Kidney epithelial cell (primary cell): ENCODE data around the gene TRIO. TPM values are rescaled to one million over a fixed set of nuclear protein-coding genes. Genes with fewer than 3 reads are reported as not detected.

Source experiments
- DNase-seq: peaks from one replicate; pipeline ENCODE4 v3.0.0-alpha.2; 2010; ENCODE audit warnings: low read depth
- H3K27me3 ChIP-seq: 2 replicates; pipeline ENCODE4 v1.6.0; 2011; ENCODE audit warnings: low read length; ENCODE audit not compliant: control insufficient read depth, insufficient read depth
- H3K36me3 ChIP-seq: 2 replicates; pipeline ENCODE4 v1.5.1; 2011; ENCODE audit warnings: low read length; ENCODE audit not compliant: control insufficient read depth, insufficient read depth
- H3K4me3 ChIP-seq: 2 replicates; pipeline ENCODE4 v1.5.1; 2011; ENCODE audit warnings: low read depth, mild to moderate bottlenecking, control low read depth, low read length
- CTCF ChIP-seq: IDR thresholded peaks from 2 replicates; pipeline ENCODE4 v1.5.1; 2011; ENCODE audit warnings: mild to moderate bottlenecking, moderate library complexity, low read length, control low read depth, inconsistent platforms; ENCODE audit not compliant: insufficient read depth, poor library complexity, severe bottlenecking
- total RNA-seq: library from RNA; depleted of rRNA; stranded (reverse); fragments of >200 nt; gene quantifications from 2 replicates; pipeline ENCODE4 v1.2.3, GENCODE V29; 2015

TRIO gene
- total RNA-seq, 1 donor from 2014 or later: 174 TPM

GRCh38 chr5:14503681-14504331 is 360.7 kb downstream of the TRIO start:
- Histone ChIP-seq H3K4me3 (no peak overlapping the region), H3K36me3 (peaks cover 6% of the 10 kb centered on the region), H3K27me3 (no peaks in the 10 kb centered on the region)
- DNase-seq: no peak
- TF ChIP-seq CTCF: no peak

- TF ChIP-seq CTCF: no peak
- no peaks in the 10 kb centered on the region for H3K27me3 ChIP-seq
- H3K4me3 ChIP-seq: no peak overlapping the region
- DNase-seq: no peak
- peaks cover 6% of the 10 kb centered on the region for H3K36me3 ChIP-seq
Measured at GRCh38 chr5:14504332-14504727, 361.2 kb downstream of the TRIO start.

GRCh38 chr5:14504816-14505215 is 361.7 kb downstream of the TRIO start:
- no peak for DNase-seq
- Histone ChIP-seq H3K4me3 (no peak overlapping the region), H3K36me3 (peaks cover 6% of the 10 kb centered on the region), H3K27me3 (no peaks in the 10 kb centered on the region)
- no peak for TF ChIP-seq CTCF

- no peak for DNase-seq
- peaks cover 6% of the 10 kb centered on the region for H3K36me3 ChIP-seq
- peak; percentile 8 for TF ChIP-seq CTCF
Measured at GRCh38 chr5:14505310-14506139, 362.4 kb downstream of the TRIO start.

GRCh38 chr5:14506140-14506538 is 363.0 kb downstream of the TRIO start:
- no peaks in the 10 kb centered on the region for H3K27me3 ChIP-seq
- peaks cover 6% of the 10 kb centered on the region for H3K36me3 ChIP-seq
- TF ChIP-seq CTCF: no peak
- H3K4me3 ChIP-seq: no peak overlapping the region
- no peak for DNase-seq

More at GRCh38 chr5:14505310-14506139, 362.4 kb downstream of the TRIO start:
- no peak overlapping the region for H3K4me3 ChIP-seq
- H3K27me3 ChIP-seq: no peaks in the 10 kb centered on the region
